ENCODE data around the gene NFKBIA. TPM values are rescaled to one million over a fixed set of nuclear protein-coding genes. Genes with fewer than 3 reads are reported as not detected.
"Not testable (repeated sequence)": the region's sequence is repeated elsewhere in the genome, so short reads cannot be mapped to it uniquely, and the experiment has no call there.

Gene NFKBIA
- polyA plus RNA-seq, 1 experiment, result 51.6 TPM

- Histone ChIP-seq H3K27me3 (ENCODE audit: control insufficient read depth, insufficient read depth, low read length) (no peaks in the 10 kb centered on the region), H3K4me3 (ENCODE audit: low read depth, low read length) (no peak overlapping the region), H3K9me3 (ENCODE audit: control insufficient read depth, insufficient read depth, low read length) (no peaks in the 10 kb centered on the region), H3K27ac (ENCODE audit: low read depth, low read length) (peak overlapping the region; percentile 21)
- ChIA-PET CTCF (no interaction called here), POLR2A (interaction anchor here (1.0 kb wide), 1 partner anchor 25 kb away, joined by 4 read pairs; the partner anchor contains the start of gene NFKBIA)
- TF ChIP-seq, protein P1, sequence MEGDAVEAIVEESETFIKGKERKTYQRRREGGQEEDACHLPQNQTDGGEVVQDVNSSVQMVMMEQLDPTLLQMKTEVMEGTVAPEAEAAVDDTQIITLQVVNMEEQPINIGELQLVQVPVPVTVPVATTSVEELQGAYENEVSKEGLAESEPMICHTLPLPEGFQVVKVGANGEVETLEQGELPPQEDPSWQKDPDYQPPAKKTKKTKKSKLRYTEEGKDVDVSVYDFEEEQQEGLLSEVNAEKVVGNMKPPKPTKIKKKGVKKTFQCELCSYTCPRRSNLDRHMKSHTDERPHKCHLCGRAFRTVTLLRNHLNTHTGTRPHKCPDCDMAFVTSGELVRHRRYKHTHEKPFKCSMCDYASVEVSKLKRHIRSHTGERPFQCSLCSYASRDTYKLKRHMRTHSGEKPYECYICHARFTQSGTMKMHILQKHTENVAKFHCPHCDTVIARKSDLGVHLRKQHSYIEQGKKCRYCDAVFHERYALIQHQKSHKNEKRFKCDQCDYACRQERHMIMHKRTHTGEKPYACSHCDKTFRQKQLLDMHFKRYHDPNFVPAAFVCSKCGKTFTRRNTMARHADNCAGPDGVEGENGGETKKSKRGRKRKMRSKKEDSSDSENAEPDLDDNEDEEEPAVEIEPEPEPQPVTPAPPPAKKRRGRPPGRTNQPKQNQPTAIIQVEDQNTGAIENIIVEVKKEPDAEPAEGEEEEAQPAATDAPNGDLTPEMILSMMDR (IDR thresholded peaks at IDR 0.05; ENCODE audit: low read depth, low read length), result no peak
- DNase-seq (ENCODE audit: low read depth, low spot score), result no peak
Observed at GRCh38 chr14:35378425-35379233, 25.9 kb downstream of the NFKBIA start.

GRCh38 chr14:35375558-35376025 lies 29.0 kb downstream of the NFKBIA start:
- H3K9me3 ChIP-seq (ENCODE audit: control insufficient read depth, insufficient read depth, low read length), result peaks cover 7% of the 10 kb centered on the region; the same call in 1 of the 2 replicates
- peak overlapping the region; percentile 39 for H3K27ac ChIP-seq (ENCODE audit: low read depth, low read length)
- POLR2A ChIA-PET, result interaction anchor here (0.6 to 1.5 kb wide), 3 partner anchors 9 to 82 kb away, joined by 5 to 7 read pairs (median 6); no protein-coding TSS in a partner anchor
- TF ChIP-seq, protein P1 (IDR thresholded peaks at IDR 0.05; ENCODE audit: low read depth, low read length), result no peak
- CTCF ChIA-PET, result interaction anchor here (0.7 to 1.4 kb wide), 2 partner anchors 10 to 222 kb away, joined by 3 read pairs; no protein-coding TSS in a partner anchor
- no peaks in the 10 kb centered on the region for H3K27me3 ChIP-seq (ENCODE audit: control insufficient read depth, insufficient read depth, low read length)
- H3K4me3 ChIP-seq (ENCODE audit: low read depth, low read length), result no peak overlapping the region
- no peak for DNase-seq (ENCODE audit: low read depth, low spot score)

DNA sequence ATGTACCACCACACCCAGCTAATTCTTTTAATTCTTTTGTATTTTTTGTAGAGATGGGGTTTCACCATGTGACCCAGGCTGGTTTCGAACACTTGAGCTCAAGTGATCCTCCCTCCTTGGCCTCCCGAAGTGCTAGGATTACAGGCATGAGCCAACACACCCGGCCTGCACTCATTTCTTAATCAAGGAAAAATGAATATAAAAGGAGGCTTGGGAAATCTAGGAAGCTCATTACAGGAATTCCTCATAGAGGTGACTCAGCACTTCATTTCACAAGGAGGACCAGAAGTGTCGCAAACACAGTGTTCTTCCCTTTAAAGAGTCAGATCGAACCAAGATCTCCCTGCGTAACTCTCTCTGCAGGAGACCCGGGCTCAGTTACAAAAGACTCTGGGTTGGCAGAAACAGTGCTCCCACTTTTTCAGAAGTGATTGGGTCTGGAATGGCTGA lies 30.3 kb downstream of the NFKBIA start:
- CTCF ChIA-PET, result interaction anchor here (0.6 to 1.3 kb wide), 5 partner anchors 28 to 444 kb away, joined by 3 to 4 read pairs (median 4); partner anchors contain the start of gene NFKBIA
- peak overlapping the region; percentile 71 for H3K27ac ChIP-seq (ENCODE audit: low read depth, low read length)
- no peaks in the 10 kb centered on the region for H3K27me3 ChIP-seq (ENCODE audit: control insufficient read depth, insufficient read depth, low read length)
- peaks cover 12% of the 10 kb centered on the region for H3K9me3 ChIP-seq (ENCODE audit: control insufficient read depth, insufficient read depth, low read length)
- H3K4me3 ChIP-seq (ENCODE audit: low read depth, low read length), result no peak overlapping the region
- TF ChIP-seq, protein P1 (IDR thresholded peaks at IDR 0.05; ENCODE audit: low read depth, low read length), result no peak
- peak; percentile 88 for DNase-seq (ENCODE audit: low read depth, low spot score)
- POLR2A ChIA-PET, result interaction anchor here (0.9 to 1.4 kb wide), 10 partner anchors 9 to 82 kb away, joined by 3 to 13 read pairs (median 6); partner anchors contain the start of genes NFKBIA and PSMA6

DNA sequence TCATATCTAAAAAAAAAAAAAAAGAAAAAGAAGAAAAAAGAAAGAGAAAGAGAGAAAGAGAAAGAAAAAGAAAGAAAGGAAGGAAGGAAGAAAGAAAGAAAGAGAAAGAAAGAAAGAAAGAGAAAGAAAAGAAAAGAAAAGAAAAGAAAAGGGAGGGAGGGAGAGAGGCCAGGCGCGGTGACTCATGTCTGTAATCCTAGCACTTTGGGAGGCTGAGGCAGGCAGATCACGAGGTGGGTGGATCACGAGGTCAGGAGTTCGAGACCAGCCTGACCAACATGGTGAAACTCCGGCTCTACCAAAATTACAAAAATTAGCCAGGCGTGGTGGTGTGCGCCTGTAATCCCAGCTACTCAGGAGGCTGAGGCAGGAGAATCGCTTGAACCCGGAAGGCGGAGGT lies 31.3 kb downstream of the NFKBIA start:
- ChIA-PET POLR2A (interaction anchor here (1.3 kb wide), 1 partner anchor 81 kb away, joined by 8 read pairs; the partner anchor contains the start of gene PSMA6), CTCF (interaction anchor here (0.5 kb wide), 1 partner anchor 283 kb away, joined by 5 read pairs; no protein-coding TSS in a partner anchor)
- not testable (repeated sequence) for H3K27me3 ChIP-seq (ENCODE audit: control insufficient read depth, insufficient read depth, low read length); H3K4me3 ChIP-seq (ENCODE audit: low read depth, low read length); H3K27ac ChIP-seq (ENCODE audit: low read depth, low read length); DNase-seq (ENCODE audit: low read depth, low spot score)
- H3K9me3 ChIP-seq (ENCODE audit: control insufficient read depth, insufficient read depth, low read length), result peaks cover 12% of the 10 kb centered on the region

- TF ChIP-seq, protein P1 (IDR thresholded peaks at IDR 0.05; ENCODE audit: low read depth, low read length), result no peak
- Histone ChIP-seq H3K4me3 (ENCODE audit: low read depth, low read length) (no peak overlapping the region), H3K27me3 (ENCODE audit: control insufficient read depth, insufficient read depth, low read length) (no peaks in the 10 kb centered on the region), H3K9me3 (ENCODE audit: control insufficient read depth, insufficient read depth, low read length) (peaks cover 12% of the 10 kb centered on the region), H3K27ac (ENCODE audit: low read depth, low read length) (no peak overlapping the region)
- CTCF ChIA-PET, result no interaction called here
- POLR2A ChIA-PET, result interaction anchor here (1.4 kb wide), 1 partner anchor 14 kb away, joined by 5 read pairs; no protein-coding TSS in a partner anchor
- DNase-seq (ENCODE audit: low read depth, low spot score), result no peak
Observed at GRCh38 chr14:35370969-35371368, 33.6 kb downstream of the NFKBIA start.

Data from AG04450 (cell line).